Hematopoietic multipotent progenitor cell treated with erythropoietin and hydrocortisone succinate and interleukin-3 and kit ligand, for 17 days (in vitro differentiated cells): ENCODE data around the gene CACNA1C.

Experiments used
- DNase-seq: peaks from one replicate; pipeline ENCODE4 v3.0.0-alpha.2; 2015; ENCODE audit warnings: low spot score

CACNA1C gene

GRCh38 chr12:2198542-2198941, 145.8 kb downstream of the CACNA1C start:
- DNase-seq = no peak

GRCh38 chr12:2205996-2206395, 153.2 kb downstream of the CACNA1C start:
- no peak for DNase-seq

- DNase-seq = no peak
Observed at GRCh38 chr12:2208837-2209635, 156.2 kb downstream of the CACNA1C start.

- no peak for DNase-seq
Observed at GRCh38 chr12:2211119-2211518, 158.3 kb downstream of the CACNA1C start.

GRCh38 chr12:2212537-2212936, 159.8 kb downstream of the CACNA1C start:
- no peak for DNase-seq

GRCh38 chr12:2212971-2213869, 160.4 kb downstream of the CACNA1C start:
- DNase-seq = no peak

GRCh38 chr12:2214411-2214810, 161.6 kb downstream of the CACNA1C start:
- DNase-seq = no peak

GRCh38 chr12:2215709-2216560, 163.1 kb downstream of the CACNA1C start:
- no peak for DNase-seq

GRCh38 chr12:2218706-2219105, 165.9 kb downstream of the CACNA1C start:
- no peak for DNase-seq

- DNase-seq = no peak
Observed at GRCh38 chr12:2221030-2221621, 168.3 kb downstream of the CACNA1C start.

- no peak for DNase-seq
Observed at GRCh38 chr12:2222691-2223090, 169.9 kb downstream of the CACNA1C start.

GRCh38 chr12:2224961-2225360, 172.2 kb downstream of the CACNA1C start:
- no peak for DNase-seq

GRCh38 chr12:2225696-2226095, 172.9 kb downstream of the CACNA1C start:
- DNase-seq = no peak

- no peak for DNase-seq
Observed at GRCh38 chr12:2226641-2227040, 173.9 kb downstream of the CACNA1C start.

GRCh38 chr12:2227360-2227759, 174.6 kb downstream of the CACNA1C start:
- no peak for DNase-seq

GRCh38 chr12:2228535-2228934, 175.7 kb downstream of the CACNA1C start:
- no peak for DNase-seq

GRCh38 chr12:2229661-2230539, 177.1 kb downstream of the CACNA1C start:
- DNase-seq = no peak

- DNase-seq = no peak
Observed at GRCh38 chr12:2231011-2231595, 178.3 kb downstream of the CACNA1C start.

- DNase-seq = no peak
Observed at GRCh38 chr12:2231956-2232355, 179.2 kb downstream of the CACNA1C start.

- no peak for DNase-seq
Observed at GRCh38 chr12:2233034-2233433, 180.2 kb downstream of the CACNA1C start.
